Activated naive CD4-positive, alpha-beta T cell treated with anti-CD3 and anti-CD28 coated beads, Interleukin-2, amount 50 U/mL, for 72 hours (primary cell): Measurements from ENCODE around the gene NOXA1. TPM values are rescaled to one million over a fixed set of nuclear protein-coding genes. Genes with fewer than 3 reads are reported as not detected.

Experiments
- ATAC-seq, 2 donors: fragments of 150-1000 bp; cut with Tn5 transposase; 2 replicates each; pipeline ENCODE4 v1.10.0; 2021; ENCODE audit warnings: mild to moderate bottlenecking in 2 of 2, moderate library complexity in 2 of 2
- DNase-seq, 2 donors: peaks; one replicate each; pipeline ENCODE4 v3.0.0; 2021 to 2022; ENCODE audit warnings: low spot score in 2 of 2
- H3K27ac Mint-ChIP-seq, 2 donors: one replicate each; pipeline ENCODE4 v1.8.0; 2022; ENCODE audit warnings: mild to moderate bottlenecking in 2 of 2, mixed read lengths in 2 of 2
- H3K36me3 Mint-ChIP-seq, 2 donors: one replicate each; pipeline ENCODE4 v1.8.0; 2022; ENCODE audit warnings: mixed read lengths in 2 of 2
- H3K9me3 Mint-ChIP-seq, 2 donors: one replicate each; pipeline ENCODE4 v1.8.0; 2022; ENCODE audit warnings: mixed read lengths in 2 of 2
- total RNA-seq, 2 donors: library from RNA; stranded (reverse); gene quantifications; one replicate each; pipeline ENCODE4 v1.2.3, GENCODE V29; 2022

Gene NOXA1
- total RNA-seq, 2 donors from 2014 or later: 1.5 TPM; not detected in 1

DNA sequence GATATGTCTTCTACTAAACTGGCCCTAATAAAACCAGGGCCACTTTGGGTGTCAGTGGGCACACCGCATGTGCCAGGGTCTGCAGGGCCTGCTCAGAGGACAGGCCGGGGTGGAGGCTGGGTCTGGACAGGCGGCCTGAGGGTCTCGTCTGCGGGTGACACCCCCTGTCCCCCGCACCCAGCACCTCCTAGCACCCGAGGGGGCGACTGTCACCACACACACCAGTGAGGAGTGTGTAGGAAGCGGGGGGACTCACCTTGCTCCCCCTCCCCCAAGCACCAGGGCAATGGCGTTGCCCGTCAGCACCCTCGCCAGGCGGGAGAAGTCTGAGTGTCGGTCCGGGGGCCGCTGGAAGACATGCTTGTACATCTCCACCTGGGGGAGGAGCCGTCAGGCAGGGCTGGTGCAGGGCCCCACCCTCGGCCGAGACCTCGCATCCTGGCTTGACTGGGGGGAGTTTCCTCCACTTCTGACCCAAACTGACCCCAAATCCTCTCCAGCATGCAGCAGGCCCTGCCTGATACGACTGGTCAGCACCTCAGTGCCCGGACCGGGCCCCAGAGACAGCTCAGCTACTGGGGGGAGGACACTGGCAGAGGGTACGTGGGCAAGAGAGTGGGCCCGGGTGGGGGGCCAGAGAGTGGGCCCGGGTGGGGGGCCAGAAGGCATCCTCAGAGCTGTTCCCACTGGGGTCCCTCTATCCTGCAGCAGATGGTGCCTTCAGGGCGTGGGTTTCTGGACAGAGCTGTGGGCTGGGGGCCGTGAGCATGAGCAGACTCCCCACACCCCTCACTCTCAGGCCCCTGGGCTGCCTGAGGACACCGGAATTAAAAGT lies 54.8 kb downstream of the NOXA1 start:
- Mint-ChIP-seq H3K9me3 (peaks cover 15 to 22% of the 10 kb centered on the region in 2 donors), H3K36me3 (peaks cover 24 to 26% of the 10 kb centered on the region in 2 donors), H3K27ac (no peak overlapping the region)
- ATAC-seq: no peak
- DNase-seq: no peak

DNA sequence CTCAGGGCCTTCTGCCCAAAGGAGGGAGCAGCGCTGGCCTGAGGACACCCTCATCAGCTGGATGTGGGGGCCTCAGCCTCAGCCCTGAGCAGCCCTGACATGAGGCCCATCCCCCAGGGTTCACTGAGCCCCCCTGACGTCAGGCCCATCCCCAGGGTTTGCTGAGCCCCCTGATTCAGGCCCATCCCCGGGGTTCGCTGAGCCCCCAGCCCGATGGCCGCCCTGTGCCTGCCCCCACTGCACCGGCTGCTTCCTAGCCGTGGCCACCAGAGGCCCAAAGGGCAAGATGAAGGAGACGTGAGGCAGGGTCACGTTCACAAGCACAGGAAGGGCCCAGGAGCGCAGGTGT lies 55.4 kb downstream of the NOXA1 start:
- peaks cover 12 to 17% of the 10 kb centered on the region in 2 donors for H3K9me3 Mint-ChIP-seq
- H3K36me3 Mint-ChIP-seq: peaks cover 18 to 20% of the 10 kb centered on the region in 2 donors
- ATAC-seq (no peak), DNase-seq (no peak)
- H3K27ac Mint-ChIP-seq: no peak overlapping the region

GRCh38 chr9:137478962-137479861 lies 56.0 kb downstream of the NOXA1 start:
- no peak for ATAC-seq
- Mint-ChIP-seq H3K36me3 (peaks cover 12 to 14% of the 10 kb centered on the region in 2 donors), H3K27ac (peak overlapping the region in 1 of 2 donors; percentile 13), H3K9me3 (peaks cover 9 to 11% of the 10 kb centered on the region in 2 donors)
- no peak for DNase-seq

- Mint-ChIP-seq H3K9me3 (peaks cover 7 to 8% of the 10 kb centered on the region in 2 donors), H3K36me3 (peaks cover 8 to 9% of the 10 kb centered on the region in 2 donors), H3K27ac (no peak overlapping the region)
- no peak for ATAC-seq
- DNase-seq: no peak
Observed at GRCh38 chr9:137479892-137480685, 56.9 kb downstream of the NOXA1 start.

- no peak for DNase-seq
- Mint-ChIP-seq H3K27ac (no peak overlapping the region), H3K36me3 (peaks cover 2 to 4% of the 10 kb centered on the region in 2 donors), H3K9me3 (peaks cover 4% of the 10 kb centered on the region in 2 donors)
- no peak for ATAC-seq
Observed at GRCh38 chr9:137480686-137481683, 57.8 kb downstream of the NOXA1 start.

- ATAC-seq: peak in 1 of 2 donors; percentile 36
Observed at GRCh38 chr9:137482094-137482781, 59.0 kb downstream of the NOXA1 start.

More at GRCh38 chr9:137482094-137482781, 59.0 kb downstream of the NOXA1 start:
- no peak for DNase-seq
- Mint-ChIP-seq H3K36me3 (no peaks in the 10 kb centered on the region), H3K27ac (peak overlapping the region; percentile 25 to 74), H3K9me3 (no peaks in the 10 kb centered on the region)

Other genes starting within 250 kb of the NOXA1 start
- gene ANAPC2, start 234.8 kb upstream of the NOXA1 start, total RNA-seq: 10 to 100 TPM; 48.1 to 68.3 TPM
- gene SSNA1, start 234.7 kb upstream of the NOXA1 start, total RNA-seq: 10 to 100 TPM; 37.1 to 64.0 TPM
- 1 to 10 TPM; 5.7 to 7.3 TPM for gene TPRN, start 222.7 kb upstream of the NOXA1 start, total RNA-seq
- 10 to 100 TPM; 15.3 to 27.1 TPM for gene TMEM203, start 217.7 kb upstream of the NOXA1 start, total RNA-seq
- 10 to 100 TPM; 31.7 to 48.5 TPM for gene NDOR1, start 217.7 kb upstream of the NOXA1 start, total RNA-seq
- 1 to 10 TPM; 3.1 to 9.4 TPM for gene RNF208, start 201.2 kb upstream of the NOXA1 start, total RNA-seq
- gene CYSRT1, start 198.2 kb upstream of the NOXA1 start, total RNA-seq: under 1 TPM; 0.34 to 0.64 TPM
- gene RNF224, start 195.9 kb upstream of the NOXA1 start, total RNA-seq: not detected
- under 1 TPM in 1 of 2 donors, not detected in 1; 0.12 TPM for gene SLC34A3, start 192.5 kb upstream of the NOXA1 start, total RNA-seq
- gene TUBB4B, start 182.1 kb upstream of the NOXA1 start, total RNA-seq: 100 to 1,000 TPM; 277 to 307 TPM
- gene STPG3, start 172.1 kb upstream of the NOXA1 start, total RNA-seq: not detected
- gene NELFB, start 168.1 kb upstream of the NOXA1 start, total RNA-seq: 10 to 100 TPM; 57.6 to 58.4 TPM
- 1 to 10 TPM; 2.6 to 8.8 TPM for gene TOR4A, start 145.7 kb upstream of the NOXA1 start, total RNA-seq
- gene NRARP, start 121.1 kb upstream of the NOXA1 start, total RNA-seq: 1 to 10 TPM in 1 of 2 donors, under 1 TPM in 1; 0.61 to 3.1 TPM
- gene EXD3, start 231 bp upstream of the NOXA1 start, total RNA-seq: 10 to 100 TPM in 1 of 2 donors, 1 to 10 TPM in 1; 7.9 to 14.8 TPM
- not detected for gene ENTPD8, start 18.0 kb downstream of the NOXA1 start, total RNA-seq
- gene NSMF, start 35.9 kb downstream of the NOXA1 start, total RNA-seq: 10 to 100 TPM; 12.0 to 61.3 TPM
- gene PNPLA7, start 127.0 kb downstream of the NOXA1 start, total RNA-seq: 1 to 10 TPM; 3.7 to 4.4 TPM
- 10 to 100 TPM; 21.2 to 31.6 TPM for gene MRPL41, start 128.5 kb downstream of the NOXA1 start, total RNA-seq
- 10 to 100 TPM; 30.1 to 64.7 TPM for gene DPH7, start 155.5 kb downstream of the NOXA1 start, total RNA-seq
- gene ZMYND19, start 167.1 kb downstream of the NOXA1 start, total RNA-seq: 10 to 100 TPM; 32.9 to 63.5 TPM
- gene ARRDC1, start 182.3 kb downstream of the NOXA1 start, total RNA-seq: 10 to 100 TPM; 34.4 to 40.9 TPM
- gene EHMT1, start 195.6 kb downstream of the NOXA1 start, total RNA-seq: 10 to 100 TPM; 80.4 to 85.0 TPM